Measurements from ENCODE around the gene SMAD6.

GRCh38 chr15:66692808-66693596 is 9.0 kb upstream of the SMAD6 start:
- TF ChIP-seq EZH2 (IDR thresholded peaks at IDR 0.05; ENCODE audit: insufficient read depth, poor library complexity, severe bottlenecking) (no peak), EZH2phosphoT487 (IDR thresholded peaks at IDR 0.05; ENCODE audit: insufficient read depth, low read depth) (no peak)
